HCT116 (cell line): ENCODE measurements around the gene MCC. TPM values are rescaled to one million over a fixed set of nuclear protein-coding genes. Genes with fewer than 3 reads are reported as not detected.

Experiments
- ATAC-seq: fragments of 200-7000 bp; cut with Tn5 transposase; 2 replicates; pipeline ENCODE4 v1.9.1; 2020; ENCODE audit warnings: mild to moderate bottlenecking, moderate library complexity
- BruUV-seq: library from RNA; stranded (reverse); fragments of 400-500 nt; replicated peaks from 2 replicates; lab custom pipeline; 2021; lab: Mats Ljungman, UMichigan
- CTCF ChIA-PET: fragments of 300-600 bp; sonication (Branson Sonifier 250); formaldehyde crosslinking; loops from one replicate; lab custom pipeline; 2021; ENCODE audit warnings: antibody characterized with exemption; lab: Charles Lee
- POLR2A ChIA-PET: fragments of 300-600, 350-600 bp; sonication (Branson Sonifier 250); formaldehyde crosslinking; loops from one replicate; lab custom pipeline; 2021; ENCODE audit warnings: antibody characterized with exemption; lab: Charles Lee
- RAD21 ChIA-PET, 2 experiments: fragments of 300-600 bp; sonication (Branson Sonifier 250); formaldehyde crosslinking; loops; one replicate each; lab custom pipeline; 2023; ENCODE audit warnings: low total read pairs in 2 of 2; ENCODE audit not compliant: uncharacterized antibody in 2 of 2, unreplicated experiment in 2 of 2, low non-redundant PET in 1 of 2; lab: Charles Lee
- DNase-seq: peaks from one replicate; pipeline ENCODE4 v3.0.0-alpha.2; 2010; ENCODE audit warnings: low read depth, low spot score
- H2AFZ ChIP-seq: fragments of 200-600 bp; shearing (Covaris generic), sonication (generic); 2 replicates; pipeline ENCODE4 v1.6.1; 2017; ENCODE audit warnings: low read depth, mixed run types, mixed read lengths, antibody characterized with exemption, low read length; ENCODE audit not compliant: poor library complexity, severe bottlenecking
- H3K27ac ChIP-seq: 2 replicates; pipeline ENCODE4 v1.5.1; 2012; ENCODE audit warnings: low read depth, low read length
- H3K27me3 ChIP-seq: fragments of 200-600 bp; sonication (generic); 2 replicates; pipeline ENCODE4 v1.6.1; 2016; ENCODE audit warnings: mixed run types, low read length, mixed read lengths; ENCODE audit not compliant: insufficient read depth
- H3K36me3 ChIP-seq, 2 experiments: fragments of 200-500 bp in 1 of 2; fragments of 200-600 bp in 1 of 2; sonication (Bioruptor generic) in 1 of 2; sonication (generic) in 1 of 2; 2 replicates each; pipeline versions ENCODE4 v1.5.1 to v1.6.1; 2014 to 2016; ENCODE audit warnings: low read length in 2 of 2, inconsistent platforms in 1 of 2, mixed read lengths in 1 of 2, mixed run types in 1 of 2; ENCODE audit not compliant: insufficient read depth in 2 of 2, control insufficient read depth in 1 of 2
- H3K4me1 ChIP-seq, 2 experiments: fragments of 200-600 bp in 1 of 2; sonication (generic) in 1 of 2; 2 replicates each; pipeline versions ENCODE4 v1.5.1 to v1.6.1; 2012 to 2017; ENCODE audit warnings: low read length in 2 of 2, inconsistent platforms in 1 of 2, mild to moderate bottlenecking in 1 of 2, mixed read lengths in 1 of 2, mixed run types in 1 of 2, moderate library complexity in 1 of 2; ENCODE audit not compliant: insufficient read depth in 2 of 2, control insufficient read depth in 1 of 2
- H3K4me2 ChIP-seq: fragments of 200-600 bp; sonication (generic); 2 replicates; pipeline ENCODE4 v1.6.1; 2017; ENCODE audit warnings: mixed run types, low read length, mixed read lengths
- H3K4me3 ChIP-seq, 2 experiments: fragments of 200-600 bp in 1 of 2; sonication (generic) in 1 of 2; replicated peaks in 1 of 2; 2 replicates each; pipeline ENCODE4 v1.5.1; 2011 to 2016; ENCODE audit warnings: low read length in 2 of 2, control low read depth in 1 of 2, low read depth in 1 of 2, mild to moderate bottlenecking in 1 of 2, mixed read lengths in 1 of 2, mixed run types in 1 of 2
- H3K79me2 ChIP-seq: fragments of 200-600 bp; sonication (generic); 2 replicates; pipeline ENCODE4 v1.6.1; 2017; ENCODE audit warnings: mild to moderate bottlenecking, mixed run types, low read length, moderate library complexity, mixed read lengths; ENCODE audit not compliant: insufficient read depth
- H3K9ac ChIP-seq: fragments of 200-600 bp; sonication (generic); 2 replicates; pipeline ENCODE4 v1.6.1; 2016; ENCODE audit warnings: low read length, mixed read lengths
- H3K9me2 ChIP-seq: fragments of 200-600 bp; sonication (generic), shearing (Covaris generic); 2 replicates; pipeline ENCODE4 v1.6.1; 2017; ENCODE audit warnings: mixed run types, mild to moderate bottlenecking, moderate library complexity; ENCODE audit not compliant: insufficient read depth
- H3K9me3 ChIP-seq, 2 experiments: fragments of 200-500 bp in 1 of 2; fragments of 200-600 bp in 1 of 2; sonication (Bioruptor generic) in 1 of 2; sonication (generic) in 1 of 2; 2 replicates each; pipeline ENCODE4 v1.6.1; 2014 to 2017; ENCODE audit warnings: low read length in 2 of 2, mixed read lengths in 2 of 2, inconsistent platforms in 1 of 2, low read depth in 1 of 2, mild to moderate bottlenecking in 1 of 2, mixed run types in 1 of 2, moderate library complexity in 1 of 2; ENCODE audit not compliant: control insufficient read depth in 1 of 2, insufficient read depth in 1 of 2
- H4K20me1 ChIP-seq: fragments of 200-600 bp; sonication (generic), shearing (Covaris generic); 2 replicates; pipeline ENCODE4 v1.6.1; 2017; ENCODE audit warnings: mixed run types, mild to moderate bottlenecking, moderate library complexity; ENCODE audit not compliant: insufficient read depth
- CBX3 ChIP-seq: IDR thresholded peaks from 2 replicates; pipeline ENCODE4 v1.6.1; 2012; ENCODE audit warnings: low read depth
- EZH2phosphoT487 ChIP-seq: fragments of 200-600 bp; IDR thresholded peaks from 2 replicates; pipeline ENCODE4 v1.6.1; 2018; ENCODE audit warnings: antibody characterized with exemption, borderline replicate concordance
- FOSL1 ChIP-seq: IDR thresholded peaks from 2 replicates; pipeline ENCODE4 v1.6.1; 2012; ENCODE audit warnings: low read depth
- POLR2A ChIP-seq: IDR thresholded peaks from 2 replicates; pipeline ENCODE4 v1.7.0; 2011; ENCODE audit warnings: borderline replicate concordance; ENCODE audit not compliant: insufficient read depth, insufficient read length; ENCODE audit errors: extremely low read depth
- POLR2AphosphoS5 ChIP-seq: IDR thresholded peaks from 2 replicates; pipeline ENCODE4 v1.6.1; 2011; ENCODE audit warnings: mild to moderate bottlenecking, low read depth, low read length, moderate library complexity
- TCF7L2 ChIP-seq: IDR thresholded peaks from 2 replicates; pipeline ENCODE4 v1.7.0; 2011; ENCODE audit warnings: borderline replicate concordance, inconsistent platforms; ENCODE audit not compliant: insufficient read depth, insufficient read length; ENCODE audit errors: extremely low read depth
- ZFX ChIP-seq: fragments of 450-650 bp; IDR thresholded peaks from 2 replicates; pipeline ENCODE4 v1.6.1; 2017
- intact Hi-C: fragments of 100-400 bp; cut with micrococcal nuclease; formaldehyde crosslinking; loops from 2 replicates; pipeline ENCODE4 v1.10.0; 2022
- total RNA-seq: library from RNA; stranded (reverse); gene quantifications from one replicate; pipeline ENCODE4 v1.2.1, GENCODE V29; 2021; ENCODE audit not compliant: unreplicated experiment
- TF ChIP-seq, protein P1 (sequence below): IDR thresholded peaks from 2 replicates; pipeline ENCODE4 v1.6.1; 2012; ENCODE audit warnings: low read depth

Gene MCC
- total RNA-seq, 1 experiment from 2014 or later = 20.1 TPM

DNA sequence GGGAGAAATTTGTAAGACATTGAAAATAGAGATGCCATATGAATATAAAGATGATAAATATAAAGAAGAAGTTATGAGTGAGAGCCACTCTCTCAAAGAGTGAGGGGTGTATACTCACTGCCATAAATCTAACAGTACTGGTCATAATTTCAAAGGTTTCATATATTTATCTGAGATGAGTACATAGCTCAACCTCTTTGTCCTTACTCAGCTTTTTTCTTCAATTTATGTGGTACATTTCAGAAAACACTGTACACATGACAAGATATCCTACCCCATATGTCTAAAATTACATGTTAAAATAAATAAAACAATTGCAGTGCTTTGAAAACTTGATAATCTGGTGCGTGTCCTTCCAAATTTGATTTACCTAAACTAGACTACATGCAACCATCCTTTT is 5.2 kb upstream of the MCC start:
- ChIA-PET CTCF (no interaction called here), RAD21 (no interaction called here), POLR2A (no interaction called here)
- no peak overlapping the region for H3K9ac ChIP-seq
- peaks cover 12 to 16% of the 10 kb centered on the region in 2 experiments for H3K4me1 ChIP-seq
- H2AFZ ChIP-seq = no peak overlapping the region
- TF ChIP-seq EZH2phosphoT487 = no peak
- no peak for TF ChIP-seq ZFX
- TF ChIP-seq, protein P1, sequence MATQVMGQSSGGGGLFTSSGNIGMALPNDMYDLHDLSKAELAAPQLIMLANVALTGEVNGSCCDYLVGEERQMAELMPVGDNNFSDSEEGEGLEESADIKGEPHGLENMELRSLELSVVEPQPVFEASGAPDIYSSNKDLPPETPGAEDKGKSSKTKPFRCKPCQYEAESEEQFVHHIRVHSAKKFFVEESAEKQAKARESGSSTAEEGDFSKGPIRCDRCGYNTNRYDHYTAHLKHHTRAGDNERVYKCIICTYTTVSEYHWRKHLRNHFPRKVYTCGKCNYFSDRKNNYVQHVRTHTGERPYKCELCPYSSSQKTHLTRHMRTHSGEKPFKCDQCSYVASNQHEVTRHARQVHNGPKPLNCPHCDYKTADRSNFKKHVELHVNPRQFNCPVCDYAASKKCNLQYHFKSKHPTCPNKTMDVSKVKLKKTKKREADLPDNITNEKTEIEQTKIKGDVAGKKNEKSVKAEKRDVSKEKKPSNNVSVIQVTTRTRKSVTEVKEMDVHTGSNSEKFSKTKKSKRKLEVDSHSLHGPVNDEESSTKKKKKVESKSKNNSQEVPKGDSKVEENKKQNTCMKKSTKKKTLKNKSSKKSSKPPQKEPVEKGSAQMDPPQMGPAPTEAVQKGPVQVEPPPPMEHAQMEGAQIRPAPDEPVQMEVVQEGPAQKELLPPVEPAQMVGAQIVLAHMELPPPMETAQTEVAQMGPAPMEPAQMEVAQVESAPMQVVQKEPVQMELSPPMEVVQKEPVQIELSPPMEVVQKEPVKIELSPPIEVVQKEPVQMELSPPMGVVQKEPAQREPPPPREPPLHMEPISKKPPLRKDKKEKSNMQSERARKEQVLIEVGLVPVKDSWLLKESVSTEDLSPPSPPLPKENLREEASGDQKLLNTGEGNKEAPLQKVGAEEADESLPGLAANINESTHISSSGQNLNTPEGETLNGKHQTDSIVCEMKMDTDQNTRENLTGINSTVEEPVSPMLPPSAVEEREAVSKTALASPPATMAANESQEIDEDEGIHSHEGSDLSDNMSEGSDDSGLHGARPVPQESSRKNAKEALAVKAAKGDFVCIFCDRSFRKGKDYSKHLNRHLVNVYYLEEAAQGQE = no peak
- TF ChIP-seq CBX3 = no peak
- no peak for TF ChIP-seq FOSL1
- TF ChIP-seq POLR2A = no peak
- no peaks in the 10 kb centered on the region for H3K9me2 ChIP-seq
- no peaks in the 10 kb centered on the region for H3K36me3 ChIP-seq
- intact Hi-C loops = no loop called here
- peaks cover 0 to 15% of the 10 kb centered on the region in 2 experiments; a peak in 1 of 4 replicates for H3K9me3 ChIP-seq
- no peaks in the 10 kb centered on the region for H3K79me2 ChIP-seq
- H3K4me3 ChIP-seq = no peak overlapping the region
- H3K27me3 ChIP-seq = no peaks in the 10 kb centered on the region
- no peak overlapping the region for H3K27ac ChIP-seq
- DNase-seq (no peak), ATAC-seq (no peak)
- H4K20me1 ChIP-seq = no peaks in the 10 kb centered on the region
- H3K4me2 ChIP-seq = no peak overlapping the region
- no TSS peak for BruUV-seq

DNA sequence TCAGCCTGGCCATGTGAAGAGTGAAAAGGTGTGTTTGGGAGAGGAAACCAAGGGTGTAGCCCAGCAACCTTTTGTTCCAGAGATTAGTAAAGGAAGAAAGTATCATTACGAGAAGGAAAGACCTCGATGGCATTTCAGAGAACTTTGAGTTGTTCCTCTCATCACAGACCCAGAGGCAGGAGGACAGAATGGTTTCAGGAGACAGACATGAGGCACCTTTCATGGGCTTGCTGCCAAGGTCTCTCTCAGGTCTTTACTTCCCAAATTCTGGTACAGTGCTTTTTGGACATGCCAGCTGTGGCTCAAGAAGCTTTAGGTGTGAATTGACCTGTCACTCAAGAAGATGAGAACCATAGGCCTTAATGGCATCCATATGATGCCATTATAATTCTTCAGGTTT is 2.8 kb upstream of the MCC start:
- no TSS peak for BruUV-seq
- POLR2A ChIA-PET = no interaction called here
- Histone ChIP-seq H3K27me3 (no peaks in the 10 kb centered on the region), H3K27ac (no peak overlapping the region)
- DNase-seq = no peak
- TF ChIP-seq TCF7L2 (no peak), POLR2AphosphoS5 (no peak)
- TF ChIP-seq, all 23 proteins: peak for 0
- ChIA-PET CTCF (no interaction called here), RAD21 (no interaction called here)
- Histone ChIP-seq H3K9me3 (peaks cover 0 to 15% of the 10 kb centered on the region in 2 experiments; a peak in 1 of 4 replicates), H3K9ac (no peak overlapping the region), H3K4me2 (no peak overlapping the region), H3K79me2 (no peaks in the 10 kb centered on the region), H4K20me1 (no peaks in the 10 kb centered on the region), H3K36me3 (no peaks in the 10 kb centered on the region), H3K4me1 (peaks cover 12 to 16% of the 10 kb centered on the region in 2 experiments), H2AFZ (no peak overlapping the region), H3K4me3 (no peak overlapping the region), H3K9me2 (no peaks in the 10 kb centered on the region)
- intact Hi-C loops = no loop called here
- ATAC-seq = no peak
